22Rv1 (cell line): ENCODE data around the gene FAM117B.
"Not testable (repeated sequence)": the region's sequence is repeated elsewhere in the genome, so short reads cannot be mapped to it uniquely, and the experiment has no call there.

Source experiments
- H3K27ac ChIP-seq: fragments of 450-650 bp; 2 replicates; pipeline ENCODE4 v1.5.1; 2017
- CTCF ChIP-seq: fragments of 450-650 bp; IDR thresholded peaks from 2 replicates; pipeline ENCODE4 v1.5.1; 2017; ENCODE audit warnings: mild to moderate bottlenecking
- ZFX ChIP-seq: fragments of 450-650 bp; IDR thresholded peaks from 2 replicates; pipeline ENCODE4 v1.6.1; 2017; ENCODE audit warnings: antibody characterized with exemption, borderline replicate concordance

The FAM117B gene

DNA sequence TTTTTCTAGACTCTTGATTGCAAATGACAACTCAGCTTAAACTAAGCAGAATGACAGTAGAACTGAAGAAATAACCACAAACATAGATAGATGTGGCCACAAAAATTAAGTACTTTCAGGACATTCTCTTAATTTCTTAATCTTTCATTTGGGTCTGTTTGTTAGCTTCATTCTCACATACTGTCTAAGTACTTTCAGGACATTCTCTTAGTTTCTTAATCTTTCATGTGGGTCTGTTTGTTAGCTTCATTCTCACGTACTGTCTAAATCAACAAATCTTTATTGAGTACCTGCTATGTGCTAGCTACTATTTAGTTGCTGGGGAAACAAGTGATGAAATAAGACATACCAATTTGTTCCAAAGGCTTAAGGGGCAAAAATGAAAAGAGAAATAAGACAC is 35.1 kb downstream of the FAM117B start:
- TF ChIP-seq CTCF = no peak
- TF ChIP-seq ZFX = no peak
- H3K27ac ChIP-seq = no peak overlapping the region

DNA sequence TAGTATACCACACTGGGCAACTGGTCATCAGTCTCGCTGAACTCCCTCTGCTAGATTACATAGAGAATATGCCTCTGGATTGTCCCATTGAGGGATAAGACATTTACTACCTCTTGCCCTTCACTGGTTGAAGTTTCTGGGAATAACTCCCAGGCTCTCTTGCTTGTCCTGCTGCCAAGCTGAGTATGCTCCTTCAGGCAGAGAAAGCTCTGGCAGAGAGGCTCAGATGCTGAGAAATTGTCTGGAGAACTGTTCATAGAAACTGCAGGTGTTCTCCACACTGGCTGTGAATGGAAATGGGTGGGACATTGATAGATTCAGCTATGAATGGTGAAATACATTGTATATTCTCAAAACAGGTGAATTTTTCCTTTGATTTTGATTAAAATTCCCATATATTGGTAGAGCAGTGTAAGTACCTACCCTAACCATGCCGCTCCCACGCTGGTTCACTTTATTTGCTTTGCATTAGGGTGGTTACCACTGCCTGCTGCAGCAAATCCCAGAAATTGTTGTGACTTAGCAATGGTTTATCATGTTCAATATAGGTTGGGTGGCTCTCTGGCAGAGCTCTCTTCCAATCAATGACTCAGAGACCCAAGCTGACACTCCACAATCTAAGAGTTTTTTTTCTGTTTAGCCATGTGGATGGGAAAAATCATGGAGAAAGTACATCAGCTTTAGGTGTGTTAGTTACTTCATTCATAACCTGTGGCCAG is 36.7 kb downstream of the FAM117B start:
- TF ChIP-seq CTCF (no peak), ZFX (no peak)
- no peak overlapping the region for H3K27ac ChIP-seq

DNA sequence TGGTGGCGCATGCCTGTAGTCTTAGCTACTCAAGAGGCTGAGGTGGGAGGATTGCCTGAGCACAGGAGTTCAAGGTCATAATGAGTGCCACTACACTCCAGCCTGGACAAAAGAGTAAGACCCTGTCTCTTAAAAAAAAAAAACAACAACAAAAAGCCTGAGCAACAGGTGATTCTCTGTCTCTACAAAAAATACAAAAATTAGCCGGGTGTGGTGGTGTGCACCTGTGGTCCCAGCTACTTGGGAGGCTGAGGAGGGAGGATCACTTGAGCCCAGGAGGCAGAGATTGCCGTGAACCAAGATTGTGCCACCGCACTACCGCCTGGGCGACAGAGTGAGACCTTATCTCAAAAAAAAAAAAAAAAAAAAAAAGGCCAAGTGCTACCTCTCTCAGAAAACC is 40.3 kb downstream of the FAM117B start:
- H3K27ac ChIP-seq = not testable (repeated sequence)

DNA sequence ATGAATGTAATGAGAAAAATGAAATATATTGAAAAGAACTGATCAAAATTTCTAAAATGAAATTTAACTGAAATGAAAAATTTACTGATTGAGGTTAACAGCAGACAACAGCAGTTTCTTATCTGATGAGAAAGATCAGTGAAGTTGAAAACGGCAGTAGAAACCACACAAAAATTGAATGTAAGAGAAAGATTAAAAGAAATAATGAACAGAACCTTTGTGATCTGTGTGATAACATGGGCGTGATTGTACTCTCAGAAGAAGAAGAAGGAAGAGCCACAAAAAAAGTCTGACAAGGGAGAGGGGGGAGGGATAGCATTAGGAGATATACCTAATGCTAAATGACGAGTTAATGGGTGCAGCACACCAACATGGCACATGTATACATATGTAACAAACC is 45.2 kb downstream of the FAM117B start:
- TF ChIP-seq ZFX = no peak
- no peak for TF ChIP-seq CTCF
- H3K27ac ChIP-seq = no peak overlapping the region

GRCh38 chr2:202680512-202680911 is 45.7 kb downstream of the FAM117B start:
- TF ChIP-seq ZFX (no peak), CTCF (no peak)
- no peak overlapping the region for H3K27ac ChIP-seq

DNA sequence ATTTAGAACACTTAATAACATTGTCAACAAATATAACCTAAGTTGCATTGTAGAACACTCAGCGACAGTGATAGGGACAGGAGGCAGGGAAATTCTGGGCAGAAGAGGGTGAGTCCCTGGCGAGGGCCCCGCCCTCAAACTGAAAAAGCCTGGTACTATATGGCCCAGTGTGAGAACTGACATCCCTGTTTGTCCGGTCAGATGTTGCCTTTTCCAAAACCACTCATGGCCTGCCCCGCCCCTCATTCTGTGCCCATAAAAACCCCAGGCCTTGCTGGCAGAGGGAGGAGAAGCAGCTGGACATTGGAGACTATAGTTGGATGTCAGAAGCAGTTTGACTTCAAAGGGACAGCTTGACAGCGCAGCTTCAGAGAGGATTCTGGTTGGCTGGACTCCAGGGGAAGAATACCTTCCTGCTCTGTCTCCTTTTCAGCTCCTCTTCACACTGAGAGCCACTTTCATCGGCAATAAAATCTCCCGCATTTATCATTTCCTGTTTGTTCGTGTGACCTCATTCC is 47.0 kb downstream of the FAM117B start:
- TF ChIP-seq CTCF (no peak), ZFX (no peak)
- H3K27ac ChIP-seq = no peak overlapping the region

DNA sequence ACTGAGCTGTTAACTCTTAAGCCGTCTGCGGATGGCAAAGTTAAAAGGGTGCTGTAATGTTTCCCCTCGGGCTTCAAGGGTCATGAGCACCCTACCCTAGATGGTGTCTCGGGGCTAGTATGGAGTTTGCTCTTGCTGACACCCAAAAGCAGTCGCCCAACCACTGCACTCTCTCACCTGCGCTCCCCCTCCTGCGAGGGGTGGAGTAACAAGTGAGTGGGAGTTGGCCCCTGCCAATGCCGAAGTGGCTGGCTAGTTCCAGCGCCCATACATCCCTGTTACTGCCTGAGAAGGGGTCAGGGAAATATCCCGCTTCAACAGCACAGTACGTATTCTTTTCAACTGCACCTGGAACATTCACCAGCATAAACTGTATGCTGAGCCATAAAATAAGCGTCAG is 47.5 kb downstream of the FAM117B start:
- no peak for TF ChIP-seq ZFX
- no peak for TF ChIP-seq CTCF
- no peak overlapping the region for H3K27ac ChIP-seq

DNA sequence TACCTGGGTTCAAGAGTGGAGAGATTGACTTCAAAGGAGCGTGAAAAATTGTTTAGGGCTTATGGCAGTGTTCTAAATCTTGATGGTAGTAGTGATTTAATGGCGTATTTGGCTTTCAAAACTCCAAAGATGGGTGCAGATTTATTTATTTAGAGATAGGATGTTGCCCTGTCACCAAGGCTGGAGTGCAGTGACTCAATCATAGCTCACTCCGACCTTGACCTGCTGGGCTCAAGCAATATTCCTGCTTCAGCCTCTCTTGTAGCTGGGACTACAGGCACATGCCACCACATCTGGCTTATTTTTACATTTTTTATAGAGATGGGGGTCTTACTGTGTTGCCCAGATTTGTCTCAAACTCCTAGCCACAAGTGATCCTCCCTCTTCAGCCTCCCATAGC is 52.5 kb downstream of the FAM117B start:
- TF ChIP-seq ZFX (no peak), CTCF (no peak)
- H3K27ac ChIP-seq = no peak overlapping the region
